GF-D8 (cell line): ENCODE measurements around the gene AP2A1.

Experiments
- DNase-seq: peaks from one replicate; lab custom pipeline; 2025; lab: John Stamatoyannopoulos, UW

Gene AP2A1

DNA sequence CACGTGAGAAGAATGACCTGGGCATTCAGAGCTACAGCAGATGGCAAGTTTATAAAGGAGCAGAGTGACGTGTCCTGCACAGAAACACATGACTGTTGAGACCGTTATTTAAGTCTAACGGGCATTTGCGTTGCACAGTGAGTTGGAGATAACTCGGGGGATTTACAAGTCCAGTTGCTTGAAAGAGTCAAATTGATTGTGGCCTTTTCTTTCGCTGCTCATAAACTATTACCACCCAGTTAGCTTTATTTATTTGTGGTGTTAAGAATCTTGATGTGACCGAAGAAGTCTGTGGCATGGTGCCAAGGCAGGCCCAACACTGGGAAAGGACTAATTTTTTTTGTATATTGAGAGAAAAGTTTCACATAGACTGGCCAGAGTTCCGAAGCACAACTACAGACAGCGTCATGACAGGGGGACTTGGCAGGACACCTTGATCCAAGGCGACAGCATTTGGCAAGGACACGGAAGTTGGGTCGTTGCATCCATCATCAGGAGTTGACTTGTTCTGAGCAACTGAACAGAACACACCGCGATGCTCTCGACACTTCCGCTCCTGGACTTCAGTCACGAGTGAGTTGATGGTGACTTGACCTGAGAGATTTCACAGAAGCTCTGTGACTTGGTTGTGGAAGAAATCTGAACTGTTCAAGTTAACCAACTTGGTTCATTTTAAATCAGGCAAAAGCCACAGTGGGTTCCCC lies 72.2 kb downstream of the AP2A1 start:
- DNase-seq: no peak

DNA sequence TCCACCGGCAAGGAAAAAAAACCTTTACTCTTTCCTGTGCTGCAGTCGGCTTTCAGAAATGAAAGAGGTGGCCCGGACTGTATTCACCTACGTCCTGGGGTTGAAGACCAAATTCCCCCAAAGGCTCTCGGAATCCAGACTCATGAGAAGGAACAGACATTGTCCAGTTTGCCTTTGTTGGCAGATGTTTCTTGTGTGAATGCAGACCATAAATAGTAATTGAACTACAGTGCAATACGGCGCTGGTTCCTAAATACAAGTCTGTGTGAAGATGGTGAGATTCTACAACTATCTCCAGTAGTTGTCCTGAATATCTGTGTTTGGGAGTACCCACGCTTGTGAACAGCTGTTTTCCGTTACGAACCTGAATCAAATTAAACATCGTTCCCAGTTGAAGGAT lies 72.9 kb downstream of the AP2A1 start:
- DNase-seq: no peak

DNA sequence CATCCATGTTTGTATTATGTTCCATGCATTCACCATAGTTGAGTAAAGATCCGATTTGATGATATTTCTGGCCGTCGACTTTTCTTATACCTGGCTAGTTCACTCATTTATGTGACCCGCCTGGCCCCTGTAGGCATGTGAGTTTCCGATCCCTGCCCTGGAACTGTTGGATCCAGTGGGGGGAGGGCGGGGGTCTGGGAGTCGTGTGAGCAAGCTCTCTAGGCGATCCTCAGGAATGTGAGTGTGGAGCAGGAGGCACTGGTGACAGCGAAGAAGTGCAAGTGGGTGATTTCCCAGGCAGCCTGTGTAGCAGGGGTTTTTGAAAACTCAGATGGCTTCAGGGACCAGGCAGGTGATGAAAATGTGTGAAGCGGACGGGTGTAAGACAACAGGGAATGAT lies 73.5 kb downstream of the AP2A1 start:
- DNase-seq: no peak

DNA sequence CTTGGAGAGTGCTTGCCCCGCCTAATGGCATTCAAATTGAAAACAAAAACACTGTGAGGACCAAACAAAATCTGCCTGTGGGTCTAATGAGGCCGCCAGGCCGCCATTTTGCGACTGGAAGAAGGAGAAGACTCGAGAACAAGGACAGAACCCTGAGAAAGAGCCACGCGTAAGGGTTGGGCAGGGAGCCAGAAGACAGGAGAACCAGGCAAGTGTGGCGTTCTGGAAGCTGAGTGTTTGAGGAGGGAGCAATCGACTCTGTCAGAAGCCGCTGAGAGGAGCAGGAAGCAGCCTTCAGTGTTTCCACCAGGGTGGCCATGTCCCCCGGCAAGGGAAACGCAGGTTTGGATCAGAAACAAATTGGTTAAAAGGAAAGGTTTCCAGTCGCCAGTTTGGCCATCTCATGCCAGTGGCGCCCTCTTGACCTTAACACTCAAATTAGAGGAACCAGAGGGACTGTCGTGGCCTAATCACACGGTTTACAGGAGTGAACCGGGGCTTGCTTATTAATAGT lies 74.0 kb downstream of the AP2A1 start:
- no peak for DNase-seq

DNA sequence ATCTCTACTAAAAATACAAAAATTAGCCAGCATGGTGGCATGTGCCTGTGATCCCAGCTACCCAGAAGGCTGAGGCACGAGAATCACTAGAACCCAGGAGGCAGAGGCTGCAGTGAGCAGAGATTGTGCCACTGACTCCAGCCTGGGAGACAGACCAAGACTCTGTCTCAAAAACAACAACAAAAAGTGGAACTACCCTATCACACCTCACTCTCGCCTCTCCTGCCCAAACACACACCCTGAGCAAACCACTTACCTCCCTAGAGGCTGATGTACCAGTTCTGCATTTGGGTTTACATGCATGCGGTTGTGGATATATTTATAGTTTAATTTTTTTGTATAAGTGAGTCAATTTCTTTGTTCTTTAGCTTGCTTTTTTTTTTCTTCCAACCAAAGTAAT lies 76.5 kb downstream of the AP2A1 start:
- no peak for DNase-seq

DNA sequence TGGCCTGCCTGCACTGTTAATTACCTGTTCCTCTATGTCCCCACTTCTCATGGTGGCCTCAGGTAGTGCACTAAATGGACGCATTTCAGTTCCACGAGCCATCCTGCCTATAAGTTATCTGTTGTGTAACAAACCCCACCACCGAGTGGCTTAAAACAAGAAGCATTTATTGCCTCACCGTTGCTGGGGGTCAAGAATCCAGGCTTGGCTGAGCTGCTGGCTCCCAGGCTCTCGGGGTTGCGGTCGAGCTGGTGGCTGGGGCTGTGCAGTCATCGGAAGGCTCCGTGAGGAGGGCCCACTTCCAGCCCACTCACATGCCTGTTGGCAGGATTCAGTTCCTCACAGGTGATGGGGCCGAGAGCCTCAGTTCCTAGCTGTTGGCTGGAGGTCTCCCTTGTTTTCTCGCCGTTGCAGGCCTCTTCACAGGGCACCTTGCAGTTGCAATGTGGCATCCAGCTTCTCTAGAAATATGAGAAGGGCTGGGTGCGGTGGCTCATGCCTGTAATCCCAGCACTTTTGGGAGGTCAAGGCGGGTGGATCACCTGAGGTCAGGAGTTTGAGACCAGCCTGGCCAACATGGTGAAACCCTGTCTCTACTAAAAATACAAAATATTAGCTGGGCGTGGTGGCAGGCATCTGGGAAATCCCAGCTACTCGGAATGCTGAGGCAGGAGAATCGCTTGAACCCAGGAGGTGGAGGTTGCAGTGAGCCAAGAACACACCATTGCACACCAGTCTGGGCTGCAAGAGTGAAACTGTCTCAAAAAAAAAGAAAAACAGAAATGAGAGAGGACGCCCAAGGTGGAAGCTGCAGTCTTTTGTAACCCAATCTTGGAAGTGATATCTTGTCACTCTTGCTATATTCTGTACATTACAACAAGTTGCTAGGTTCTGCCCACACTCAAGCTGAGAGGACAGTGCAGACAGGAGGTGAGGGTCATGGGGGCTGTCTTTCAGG lies 77.6 kb downstream of the AP2A1 start:
- no peak for DNase-seq

DNA sequence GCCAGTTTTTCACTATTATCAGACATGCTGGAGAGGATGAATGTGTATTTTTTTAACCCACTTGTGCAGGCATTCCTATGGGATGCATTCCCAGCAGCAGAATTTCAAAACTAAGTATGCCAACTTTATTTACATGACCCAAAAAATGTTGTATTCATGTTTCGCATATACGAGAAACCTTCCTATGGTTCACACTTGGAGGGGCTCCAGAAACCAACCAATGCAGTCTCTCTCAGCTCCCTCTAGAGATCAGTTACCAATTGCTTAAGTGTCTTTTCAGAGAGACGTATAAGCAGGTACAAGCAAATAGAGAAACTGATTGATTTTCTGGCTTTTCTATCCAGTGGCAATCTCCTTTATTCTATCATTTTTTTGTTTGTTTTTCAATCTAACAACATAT lies 78.6 kb downstream of the AP2A1 start:
- no peak for DNase-seq

DNA sequence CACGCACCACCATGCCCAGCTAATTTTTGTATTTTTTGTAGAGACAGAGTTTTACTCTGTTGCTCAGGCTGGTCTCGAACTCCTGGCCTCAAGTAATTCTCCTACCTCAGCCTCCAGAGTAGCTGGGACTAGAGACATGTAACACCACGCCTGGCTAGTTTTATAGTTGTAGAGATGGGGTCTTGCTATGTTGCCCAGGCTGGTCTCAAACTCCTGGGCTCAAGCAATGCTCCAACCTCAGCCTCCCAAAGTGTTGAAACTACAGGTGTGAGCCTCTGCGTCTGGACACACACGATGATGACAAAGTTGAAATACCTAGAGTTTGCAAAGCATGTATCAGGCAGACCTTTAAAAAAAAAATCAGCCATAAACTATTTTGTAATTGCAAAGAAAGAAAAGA lies 79.6 kb downstream of the AP2A1 start:
- DNase-seq: no peak

DNA sequence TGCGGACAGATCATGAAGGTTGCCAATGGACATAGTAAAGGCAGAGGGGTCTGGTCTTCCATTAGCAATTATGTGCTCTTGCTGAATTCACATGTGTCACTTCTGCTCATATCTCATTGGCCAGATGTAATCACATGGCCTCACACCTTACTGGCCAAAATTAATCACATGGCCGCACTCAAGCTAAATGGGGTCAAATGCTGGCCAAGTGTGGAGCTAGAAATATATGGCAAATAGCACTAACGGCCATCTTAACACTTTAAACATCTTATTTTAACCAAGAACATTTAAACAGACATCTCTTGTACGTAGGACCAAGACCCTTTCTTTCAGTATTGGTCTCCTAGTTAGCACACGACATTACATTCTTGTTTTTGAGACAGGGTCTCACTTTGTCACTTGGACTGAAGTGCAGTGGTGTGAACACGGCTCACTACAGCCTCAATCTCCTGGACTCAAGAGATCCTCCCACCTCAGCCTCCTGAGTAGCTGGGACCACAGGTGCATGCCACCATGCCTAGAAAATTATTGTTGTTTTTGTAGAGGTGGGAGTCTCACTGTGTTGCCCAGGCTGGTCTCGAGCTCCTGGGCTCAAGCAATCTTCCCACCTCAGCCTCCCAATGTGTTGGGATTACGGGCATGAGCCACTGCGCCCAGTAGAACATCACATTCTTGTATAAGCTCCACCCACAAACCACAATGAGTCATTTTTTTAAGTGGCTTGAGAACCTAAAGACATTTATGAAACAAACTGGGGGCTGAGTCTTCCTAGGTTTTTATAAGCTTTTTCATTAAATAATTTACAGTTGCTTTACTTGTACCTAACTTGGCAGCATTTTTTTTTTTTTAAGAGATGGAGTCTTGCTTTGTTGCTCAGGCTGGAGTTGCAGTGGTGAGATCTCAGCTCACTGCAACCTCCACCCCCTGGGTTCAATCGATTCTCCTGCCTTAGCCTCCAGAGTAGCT lies 81.2 kb downstream of the AP2A1 start:
- peak; percentile 21 for DNase-seq

DNA sequence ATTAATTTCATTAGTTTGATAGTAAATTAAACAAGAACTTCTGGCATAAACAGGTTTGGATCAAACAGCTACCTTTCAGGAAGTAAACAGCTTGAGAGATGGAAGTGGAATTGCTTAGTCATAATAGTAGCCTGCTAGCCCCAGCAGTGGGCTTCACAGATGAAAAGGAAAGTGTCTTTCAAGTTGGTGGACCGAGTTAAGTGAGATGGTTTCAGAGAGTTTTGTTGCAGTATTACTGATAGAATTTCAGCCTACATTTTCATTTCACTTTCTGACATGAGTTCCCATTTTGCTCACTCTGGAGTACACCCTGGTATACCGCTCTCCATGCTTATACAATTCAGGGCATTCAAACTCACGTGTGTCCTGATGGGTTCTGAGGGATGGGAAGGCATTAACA lies 82.1 kb downstream of the AP2A1 start:
- no peak for DNase-seq

DNA sequence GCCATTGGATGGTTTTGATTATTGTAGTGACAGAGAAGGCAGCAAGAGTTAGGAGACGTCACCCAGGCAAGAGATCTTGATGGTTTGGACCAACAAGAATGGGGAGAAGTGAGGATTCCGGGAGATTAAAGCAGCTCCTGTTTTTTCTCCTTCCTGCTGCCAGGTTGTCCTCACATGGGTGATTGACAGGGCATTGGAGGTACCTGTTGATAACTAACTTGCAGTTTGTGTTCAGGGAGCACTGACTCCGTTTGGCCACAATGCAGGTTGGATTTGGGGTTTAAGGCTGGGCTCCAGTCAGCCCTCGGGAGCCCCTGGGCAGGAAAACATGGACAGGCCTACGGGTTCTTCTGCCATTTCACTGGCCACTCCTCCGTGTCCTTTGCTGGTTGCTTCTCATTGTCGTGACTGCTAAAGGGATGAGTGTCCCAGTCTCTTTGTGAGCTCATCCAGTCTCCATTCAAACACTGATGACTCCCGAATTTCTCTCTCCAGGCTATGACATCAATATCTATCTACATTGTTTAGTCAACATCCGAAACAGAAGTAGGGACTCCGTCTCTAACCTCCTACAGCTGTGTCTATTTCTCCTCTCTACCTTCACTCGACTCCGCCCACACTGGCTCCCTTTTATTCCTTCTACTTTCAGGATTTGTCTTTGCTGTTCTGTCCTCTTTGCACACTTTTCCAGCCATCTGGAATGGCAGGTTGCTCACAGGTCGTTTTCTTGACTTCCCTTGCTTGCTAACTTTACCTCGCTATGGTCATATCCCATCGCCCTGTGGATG lies 82.8 kb downstream of the AP2A1 start:
- no peak for DNase-seq

DNA sequence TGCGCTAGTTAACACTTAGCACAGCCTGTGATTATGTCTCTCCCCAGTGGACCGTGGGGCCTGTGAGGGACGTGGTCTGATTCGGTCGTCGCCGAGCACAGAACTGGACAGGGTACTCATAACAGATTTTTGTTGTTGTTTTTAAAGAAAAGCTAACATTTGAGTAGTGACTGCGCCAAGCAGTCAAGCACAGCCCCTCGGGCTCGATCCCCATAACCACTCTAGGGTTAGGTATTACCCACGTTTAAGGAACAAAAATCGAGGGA lies 83.4 kb downstream of the AP2A1 start:
- no peak for DNase-seq

DNA sequence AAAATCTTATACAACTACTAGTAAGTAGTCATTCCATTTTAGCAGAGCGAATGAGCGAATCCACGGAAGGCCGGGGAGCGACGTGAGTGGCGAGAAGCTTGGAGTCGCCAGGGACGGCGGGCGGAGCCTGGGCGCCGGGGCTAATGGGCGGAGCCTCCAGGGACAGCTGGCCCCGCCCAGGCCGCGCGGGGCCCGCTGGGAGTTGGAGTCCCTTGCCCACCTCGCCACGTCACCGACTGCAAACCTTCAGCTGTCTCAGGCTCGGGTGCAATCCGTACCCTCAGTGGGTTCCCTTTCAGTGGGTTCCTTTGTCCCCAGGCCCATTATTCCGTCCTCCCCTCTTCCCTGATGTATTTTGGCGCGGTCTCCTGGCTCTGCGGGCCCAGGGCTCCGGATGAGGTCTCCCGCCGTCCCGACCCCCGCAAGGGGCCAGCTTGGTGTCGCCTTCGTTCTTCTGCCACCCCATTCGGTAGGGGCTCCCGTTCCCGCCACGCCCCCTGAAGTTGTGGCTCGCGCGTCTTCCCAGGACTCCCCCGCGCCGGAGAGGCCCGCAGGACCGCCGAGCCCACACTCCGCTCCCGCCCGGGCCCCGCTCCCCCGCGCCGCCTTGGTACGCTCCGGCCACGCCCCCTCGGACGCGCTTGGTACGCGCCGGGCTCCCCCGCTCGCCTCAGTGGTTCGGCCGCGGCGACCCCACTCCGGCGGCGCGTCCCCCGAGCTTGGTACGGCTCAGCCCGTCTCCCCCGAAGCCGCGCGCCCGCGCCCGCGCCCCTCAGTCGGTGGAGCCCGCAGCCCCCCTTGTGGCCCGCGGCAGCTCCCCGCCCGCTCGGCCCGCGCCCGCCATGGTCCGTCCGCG lies 83.9 kb downstream of the AP2A1 start, which contains the start of gene PTOV1:
Gene PTOV1, plus strand, starts transcription at position 673 of the 856 bp plus-strand sequence.
- peak; percentile 74 for DNase-seq

DNA sequence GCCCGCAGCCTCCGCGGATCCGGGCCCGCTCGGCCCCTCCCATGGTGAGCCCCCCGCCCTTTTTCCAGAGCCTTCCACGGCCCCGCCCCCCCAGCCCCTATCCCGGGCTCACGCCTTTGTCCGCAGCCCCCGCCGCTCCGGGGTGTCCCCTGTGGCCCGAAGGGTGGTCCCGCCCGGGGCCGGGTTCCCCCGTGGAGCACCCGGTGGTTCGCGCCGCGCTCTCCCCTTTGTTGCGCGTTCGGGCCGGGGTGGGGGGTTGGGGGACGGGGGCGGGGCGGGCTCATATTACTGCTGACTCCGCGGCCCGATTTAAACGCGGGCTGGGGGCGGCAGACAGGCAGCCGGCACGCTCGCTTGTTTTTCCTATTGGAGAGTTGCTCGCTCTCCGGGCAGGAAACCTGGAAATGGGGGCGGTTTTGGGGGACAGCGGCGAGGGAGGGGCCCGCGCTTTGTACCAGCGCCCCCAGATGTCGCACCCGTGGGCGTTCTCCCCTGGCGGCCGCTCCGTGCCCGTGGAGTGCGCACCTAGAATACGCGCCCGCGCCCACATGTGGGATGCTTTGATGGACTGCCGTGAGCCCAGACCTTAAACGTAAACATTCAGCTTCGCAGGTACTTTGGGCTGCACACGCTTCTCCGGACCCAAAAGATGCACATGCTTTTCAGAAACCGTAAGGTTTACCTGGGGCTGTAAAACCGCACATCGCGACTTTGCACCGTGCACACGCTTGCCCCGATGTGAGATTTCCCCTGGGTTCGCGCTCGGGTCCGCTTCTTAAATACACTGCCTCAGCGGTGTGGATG lies 84.9 kb downstream of the AP2A1 start:
- no peak for DNase-seq

DNA sequence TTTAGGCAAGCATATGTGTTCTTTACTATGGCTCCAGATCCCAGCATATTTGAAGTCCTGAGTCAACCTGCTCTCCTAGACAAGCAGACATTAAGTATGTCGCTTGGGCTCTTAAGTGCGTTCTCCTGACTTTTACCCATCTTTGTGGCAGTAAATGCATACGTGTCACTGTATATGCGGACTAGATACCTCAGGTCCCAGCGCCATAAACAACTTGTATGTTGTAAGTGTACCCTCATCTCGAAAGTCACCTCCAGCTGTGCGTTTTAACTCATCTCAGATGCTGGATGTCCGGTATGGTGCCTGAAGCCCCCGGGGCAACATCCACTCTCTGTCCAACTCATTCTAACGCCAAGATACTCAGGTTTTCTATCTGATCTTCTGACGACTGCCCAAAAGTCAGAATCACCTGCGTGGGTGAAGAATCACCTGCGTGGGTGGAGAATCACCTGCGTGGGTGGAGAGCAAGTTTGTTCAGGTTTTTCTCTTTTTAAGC lies 85.9 kb downstream of the AP2A1 start:
- DNase-seq: no peak

DNA sequence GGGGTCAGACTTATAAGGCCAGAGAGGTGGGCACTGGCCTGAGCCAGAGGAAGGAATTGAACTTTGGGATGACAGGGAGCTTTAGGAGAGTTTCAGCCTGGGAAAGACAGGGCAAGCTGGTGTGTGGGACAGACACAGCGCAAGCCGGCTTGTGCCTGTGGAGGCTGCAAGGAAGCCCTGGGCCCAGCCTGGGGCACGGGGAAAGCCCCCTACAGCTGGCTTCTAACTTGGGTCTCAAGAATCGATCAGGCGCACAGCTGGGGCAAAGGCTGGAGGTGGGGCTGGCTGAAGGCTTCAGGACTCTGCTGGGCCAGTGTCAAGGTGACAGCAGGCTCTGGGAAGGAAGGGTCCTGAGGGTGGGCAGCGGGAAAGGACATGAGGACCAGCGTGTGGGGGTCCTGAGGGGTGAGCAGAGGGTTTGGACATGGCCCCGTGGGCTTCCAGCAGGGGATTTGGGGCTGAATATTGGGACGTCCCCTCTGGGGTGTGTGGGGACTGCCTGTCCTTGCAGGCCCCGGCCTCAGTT lies 87.1 kb downstream of the AP2A1 start:
- no peak for DNase-seq

DNA sequence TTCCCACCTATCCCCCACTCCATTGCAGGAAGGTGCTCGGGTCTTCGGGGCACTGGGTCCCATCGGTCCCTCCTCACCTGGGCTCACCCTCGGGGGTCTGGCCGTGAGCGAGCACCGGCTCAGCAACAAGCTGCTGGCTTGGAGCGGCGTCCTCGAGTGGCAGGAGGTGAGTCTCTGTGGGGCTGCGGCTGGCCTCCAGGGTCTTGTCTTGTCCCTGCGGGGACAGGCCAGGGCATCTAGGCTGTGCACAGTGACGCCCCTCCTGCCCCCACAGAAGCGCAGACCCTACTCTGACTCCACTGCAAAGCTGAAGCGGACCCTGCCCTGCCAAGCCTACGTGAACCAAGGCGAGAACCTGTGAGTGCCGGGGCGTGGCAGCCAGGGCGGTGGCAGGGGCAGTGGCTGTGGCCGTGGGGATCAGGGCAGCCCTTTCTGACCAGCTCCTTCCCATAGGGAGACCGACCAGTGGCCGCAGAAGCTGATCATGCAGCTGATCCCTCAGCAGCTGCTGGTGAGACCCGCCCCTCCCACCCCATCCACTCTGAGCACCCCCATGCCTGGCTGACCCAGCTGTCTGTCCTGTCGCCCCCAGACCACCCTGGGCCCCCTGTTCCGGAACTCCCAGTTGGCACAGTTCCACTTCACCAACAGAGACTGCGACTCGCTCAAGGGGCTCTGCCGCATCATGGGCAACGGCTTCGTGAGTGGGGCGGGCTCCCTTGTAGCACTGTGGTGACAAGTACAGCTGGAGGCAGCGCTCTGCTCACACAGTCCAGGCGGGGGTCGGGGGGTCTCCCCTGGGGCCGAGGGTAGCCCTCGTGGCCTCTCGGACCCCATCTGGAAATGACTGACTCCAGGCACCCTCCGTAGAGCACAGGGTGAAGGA lies 87.8 kb downstream of the AP2A1 start:
- no peak for DNase-seq

DNA sequence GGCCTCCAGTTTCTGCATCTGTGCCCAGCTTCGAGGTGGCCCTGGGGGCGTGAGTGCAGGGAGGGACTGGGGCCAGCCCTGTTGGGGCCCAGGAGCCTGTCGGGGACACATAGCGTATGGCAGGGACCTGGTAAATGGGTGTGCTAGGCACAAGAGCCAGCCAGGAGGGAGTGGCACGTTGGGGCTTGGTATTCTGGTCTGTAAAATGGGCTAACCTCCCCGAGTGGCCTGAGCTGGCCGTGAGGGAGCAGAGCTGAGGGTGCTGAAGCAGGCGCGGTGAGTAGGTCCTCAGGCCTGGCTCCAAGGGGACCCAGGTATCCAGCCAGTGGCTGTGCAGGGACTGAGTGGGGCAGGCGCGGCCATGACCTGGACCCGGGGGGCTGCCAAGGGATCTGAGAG lies 88.5 kb downstream of the AP2A1 start:
- no peak for DNase-seq
